Endothelial cell of umbilical vein (primary cell): ENCODE measurements around the gene NFATC1.

ENCODE experiments used
- CTCF ChIP-seq, 2 donors: IDR thresholded peaks; 1 replicate in 1 of 2; 2 replicates in 1 of 2; pipeline ENCODE4 v1.5.1; 2011; ENCODE audit warnings: low read length in 2 of 2, mild to moderate bottlenecking in 2 of 2, moderate library complexity in 2 of 2, control low read depth in 1 of 2, inconsistent platforms in 1 of 2, low read depth in 1 of 2; ENCODE audit not compliant: insufficient read depth in 1 of 2; ENCODE audit errors: extremely low read depth in 1 of 2
- EZH2 ChIP-seq: IDR thresholded peaks from 2 replicates; pipeline ENCODE4 v1.6.1; 2012; ENCODE audit warnings: borderline replicate concordance, low read depth, mild to moderate bottlenecking, moderate library complexity, low read length, inconsistent platforms; ENCODE audit not compliant: severe bottlenecking
- JUN ChIP-seq: IDR thresholded peaks from 2 replicates; pipeline ENCODE4 v1.6.1; 2011; ENCODE audit warnings: borderline replicate concordance, low read depth; ENCODE audit not compliant: insufficient read length, insufficient read depth
- MAX ChIP-seq: IDR thresholded peaks from 2 replicates; pipeline ENCODE4 v1.6.1; 2011; ENCODE audit not compliant: insufficient read depth, insufficient read length

GRCh38 chr18:79489899-79490625 is 94.3 kb downstream of the NFATC1 start:
- TF ChIP-seq CTCF (IDR thresholded peaks at IDR 0.05; ENCODE audit: extremely low read depth in 1 of 2, insufficient read depth in 1 of 2, low read depth in 1 of 2, low read length in 2 of 2) (no peak), EZH2 (no peak), MAX (no peak), JUN (no peak)
